CD4-positive, alpha-beta T cell (primary cell): ENCODE results near the gene ZNF219. TPM values are rescaled to one million over a fixed set of nuclear protein-coding genes. Genes with fewer than 3 reads are reported as not detected.

Experiments
- ATAC-seq: fragments of 200-7000 bp; cut with Tn5 transposase; one replicate; pipeline ENCODE4 v1.10.0; 2022; ENCODE audit warnings: mild to moderate bottlenecking; ENCODE audit not compliant: poor library complexity
- CTCF ChIA-PET: fragments of 350-600 bp; sonication (Branson Sonifier 250); formaldehyde crosslinking; loops from one replicate; lab custom pipeline; 2021; ENCODE audit warnings: antibody characterized with exemption, inconsistent platforms; lab: Charles Lee
- POLR2A ChIA-PET: fragments of 350-600 bp; sonication (Branson Sonifier 250); formaldehyde crosslinking; loops from one replicate; lab custom pipeline; 2021; ENCODE audit warnings: antibody characterized with exemption, inconsistent platforms; lab: Charles Lee
- DNase-seq, 14 experiments: peaks; one replicate each; pipeline ENCODE4 v3.0.0-alpha.2; 2013 to 2020; ENCODE audit warnings: mixed read lengths in 2 of 14
- H3K27ac ChIP-seq, 2 donors: one replicate each; pipeline versions ENCODE4 v1.5.1 to v1.7.0; 2013; ENCODE audit warnings: low read length in 2 of 2, low read depth in 1 of 2, mild to moderate bottlenecking in 1 of 2
- H3K27me3 ChIP-seq, 2 experiments: 1 replicate in 1 of 2; 2 replicates in 1 of 2; pipeline versions ENCODE4 v1.6.1 to v1.7.0; 2013; ENCODE audit warnings: low read length in 2 of 2, control low read depth in 1 of 2, mild to moderate bottlenecking in 1 of 2, moderate library complexity in 1 of 2; ENCODE audit not compliant: insufficient read depth in 2 of 2, control insufficient read depth in 1 of 2
- H3K36me3 ChIP-seq: one replicate; pipeline ENCODE4 v1.6.1; 2013; ENCODE audit warnings: low read length, control low read depth; ENCODE audit not compliant: insufficient read depth
- H3K4me1 ChIP-seq: one replicate; pipeline ENCODE4 v1.6.1; 2013; ENCODE audit warnings: low read length, control low read depth; ENCODE audit not compliant: insufficient read depth
- H3K4me3 ChIP-seq: one replicate; pipeline ENCODE4 v1.5.1; 2013; ENCODE audit warnings: mild to moderate bottlenecking, low read length, moderate library complexity
- H3K9me3 ChIP-seq, 2 experiments: 1 replicate in 1 of 2; 2 replicates in 1 of 2; pipeline versions ENCODE4 v1.6.1 to v1.7.0; 2013; ENCODE audit warnings: low read length in 2 of 2, mild to moderate bottlenecking in 2 of 2, control low read depth in 1 of 2, moderate library complexity in 1 of 2; ENCODE audit not compliant: control insufficient read depth in 1 of 2, insufficient read depth in 1 of 2
- H3K27ac Mint-ChIP-seq: one replicate; pipeline ENCODE4 v1.8.0; 2020; ENCODE audit warnings: mixed read lengths
- H3K27me3 Mint-ChIP-seq: one replicate; pipeline ENCODE4 v1.8.0; 2021; ENCODE audit warnings: mixed read lengths
- H3K36me3 Mint-ChIP-seq: one replicate; pipeline ENCODE4 v1.8.0; 2021; ENCODE audit warnings: low read depth, mixed read lengths
- H3K4me1 Mint-ChIP-seq: one replicate; pipeline ENCODE4 v1.8.0; 2021; ENCODE audit warnings: low read depth, mixed read lengths
- H3K4me3 Mint-ChIP-seq: one replicate; pipeline ENCODE4 v1.8.0; 2020; ENCODE audit warnings: mild to moderate bottlenecking, mixed read lengths
- H3K9me3 Mint-ChIP-seq: one replicate; pipeline ENCODE4 v1.8.0; 2020; ENCODE audit warnings: mixed read lengths
- CTCF ChIP-seq: fragments of 200-600 bp; IDR thresholded peaks from one replicate; pipeline ENCODE4 v1.8.0; 2022; ENCODE audit warnings: antibody characterized with exemption, mild to moderate bottlenecking
- intact Hi-C, 2 experiments: fragments of 100-400 bp; cut with DNase I in 1 of 2; cut with micrococcal nuclease in 1 of 2; formaldehyde crosslinking; loops; one replicate each; pipeline versions ENCODE4 v1.15.1 to v1.9.0; 2023 to 2025; cut with DNase I, micrococcal nuclease
- total RNA-seq, 174 experiments: library from RNA in 2 of 174; stranded (reverse) in 2 of 174; gene quantifications; one replicate each; pipeline ENCODE4 v1.2.3 and lab custom pipeline; 2021 to 2026

ZNF219 gene
- total RNA-seq, 2 experiments from 2014 or later = 15.2 to 15.5 TPM

GRCh38 chr14:21053184-21054122, 45.0 kb downstream of the ZNF219 start:
- no peak for DNase-seq
- Histone ChIP-seq H3K27ac (no peak overlapping the region), H3K4me3 (no peak overlapping the region), H3K27me3 (no peaks in the 10 kb centered on the region), H3K4me1 (no peaks in the 10 kb centered on the region), H3K9me3 (no peaks in the 10 kb centered on the region), H3K36me3 (no peaks in the 10 kb centered on the region)
- POLR2A ChIA-PET = no interaction called here
- no peak for ATAC-seq
- Mint-ChIP-seq H3K36me3 (no peaks in the 10 kb centered on the region), H3K4me1 (no peaks in the 10 kb centered on the region), H3K27ac (no peak overlapping the region), H3K9me3 (no peaks in the 10 kb centered on the region), H3K27me3 (peaks cover 14% of the 10 kb centered on the region), H3K4me3 (no peak overlapping the region)
- no peak for TF ChIP-seq CTCF
- intact Hi-C loops = no loop called here
- CTCF ChIA-PET = no interaction called here

- Histone ChIP-seq H3K4me3 (no peak overlapping the region), H3K9me3 (no peaks in the 10 kb centered on the region), H3K4me1 (no peaks in the 10 kb centered on the region), H3K36me3 (no peaks in the 10 kb centered on the region), H3K27ac (no peak overlapping the region), H3K27me3 (no peaks in the 10 kb centered on the region)
- CTCF ChIA-PET = no interaction called here
- intact Hi-C loops = no loop called here
- peaks cover 16% of the 10 kb centered on the region for H3K27me3 Mint-ChIP-seq
- TF ChIP-seq CTCF = no peak
- no peak for ATAC-seq
- no peak overlapping the region for H3K4me3 Mint-ChIP-seq
- no peaks in the 10 kb centered on the region for H3K9me3 Mint-ChIP-seq
- H3K27ac Mint-ChIP-seq = no peak overlapping the region
- H3K4me1 Mint-ChIP-seq = no peaks in the 10 kb centered on the region
- POLR2A ChIA-PET = no interaction called here
- H3K36me3 Mint-ChIP-seq = no peaks in the 10 kb centered on the region
- no peak for DNase-seq
Observed at GRCh38 chr14:21050597-21050996, 47.9 kb downstream of the ZNF219 start.

- peaks cover 7% of the 10 kb centered on the region for H3K4me1 ChIP-seq
- Mint-ChIP-seq H3K4me3 (no peak overlapping the region), H3K27ac (no peak overlapping the region), H3K36me3 (no peaks in the 10 kb centered on the region), H3K9me3 (no peaks in the 10 kb centered on the region), H3K4me1 (peaks cover 8% of the 10 kb centered on the region), H3K27me3 (peaks cover 16% of the 10 kb centered on the region)
- H3K27me3 ChIP-seq = no peaks in the 10 kb centered on the region
- intact Hi-C loops = no loop called here
- CTCF ChIA-PET = interaction anchor here (1.9 kb wide), 1 partner anchor 35 kb away, joined by 8 read pairs; no protein-coding TSS in a partner anchor
- H3K9me3 ChIP-seq = no peaks in the 10 kb centered on the region
- TF ChIP-seq CTCF = no peak
- H3K27ac ChIP-seq = no peak overlapping the region
- no peak for DNase-seq
- H3K36me3 ChIP-seq = no peaks in the 10 kb centered on the region
- ATAC-seq = no peak
- no peak overlapping the region for H3K4me3 ChIP-seq
- POLR2A ChIA-PET = no interaction called here
Observed at GRCh38 chr14:21049271-21049673, 49.2 kb downstream of the ZNF219 start.
